Ishikawa (cell line): ENCODE measurements around the gene ZNF442.
A peak's percentile ranks its signal among the peaks of the same experiment; 100 is the strongest.

Source experiments
- CEBPB ChIP-seq: IDR thresholded peaks from 2 replicates; pipeline ENCODE4 v1.6.1; 2012
- CREB1 ChIP-seq: IDR thresholded peaks from 2 replicates; pipeline ENCODE4 v1.6.1; 2012; ENCODE audit warnings: low read depth
- EGR1 ChIP-seq: IDR thresholded peaks from 2 replicates; pipeline ENCODE4 v1.6.1; 2012
- EP300 ChIP-seq: IDR thresholded peaks from 2 replicates; pipeline ENCODE4 v1.6.1; 2012; ENCODE audit warnings: borderline replicate concordance
- FOXM1 ChIP-seq: IDR thresholded peaks from 2 replicates; pipeline ENCODE4 v1.6.1; 2012; ENCODE audit warnings: low read depth, borderline replicate concordance
- NFIC ChIP-seq: IDR thresholded peaks from 2 replicates; pipeline ENCODE4 v1.6.1; 2012
- RAD21 ChIP-seq: IDR thresholded peaks from 2 replicates; pipeline ENCODE4 v1.6.1; 2012; ENCODE audit warnings: low read depth
- TAF1 ChIP-seq: IDR thresholded peaks from 2 replicates; pipeline ENCODE4 v1.6.1; 2012; ENCODE audit warnings: low read depth, mild to moderate bottlenecking
- TCF12 ChIP-seq: IDR thresholded peaks from 2 replicates; pipeline ENCODE4 v1.6.1; 2012; ENCODE audit warnings: low read depth
- TEAD4 ChIP-seq: IDR thresholded peaks from 2 replicates; pipeline ENCODE4 v1.6.1; 2012
- YY1 ChIP-seq: IDR thresholded peaks from 2 replicates; pipeline ENCODE4 v1.6.1; 2012; ENCODE audit warnings: low read depth
- ZBTB7A ChIP-seq: IDR thresholded peaks from 2 replicates; pipeline ENCODE4 v1.6.1; 2012; ENCODE audit warnings: low read depth
- TF ChIP-seq, protein P1 (sequence below): IDR thresholded peaks from 2 replicates; pipeline ENCODE4 v1.6.1; 2012
- TF ChIP-seq, protein P2 (sequence below): IDR thresholded peaks from 2 replicates; pipeline ENCODE4 v1.6.1; 2012; ENCODE audit warnings: low read depth, mild to moderate bottlenecking
- TF ChIP-seq, protein P3 (sequence below): IDR thresholded peaks from 2 replicates; pipeline ENCODE4 v1.6.1; 2012

Gene ZNF442

DNA sequence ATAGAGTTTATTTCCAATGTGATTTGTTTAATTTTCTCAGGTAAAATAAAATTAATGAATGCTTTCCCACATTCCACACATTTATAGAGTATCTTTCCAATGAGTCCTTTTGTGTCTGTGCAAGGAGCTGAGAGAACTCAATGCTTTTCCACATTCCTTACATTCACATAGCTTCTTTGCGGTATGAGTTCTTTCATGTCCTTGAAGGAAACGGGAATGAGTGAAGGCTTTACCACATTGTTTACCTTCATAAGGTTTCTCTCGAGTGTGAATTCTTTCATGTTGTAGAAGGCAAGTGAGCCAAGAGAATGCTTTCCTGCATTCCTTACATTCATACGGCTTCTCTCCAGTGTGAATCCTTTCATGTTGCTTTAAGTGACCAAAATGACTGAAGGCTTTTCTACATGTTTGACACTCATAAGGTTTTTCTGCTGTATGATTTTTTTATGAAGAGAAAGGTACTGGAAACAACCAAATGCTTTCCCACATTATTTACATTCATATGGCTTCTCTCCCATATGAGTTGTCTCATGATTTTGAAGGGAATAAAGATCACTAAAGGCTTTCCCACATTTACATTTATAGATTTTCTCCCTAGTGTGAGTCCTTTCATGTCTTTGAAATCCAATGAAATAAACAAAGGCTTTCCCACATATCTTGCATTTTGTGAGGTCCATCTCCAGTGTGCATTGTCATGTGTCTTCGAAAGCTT lies 14.4 kb upstream of the ZNF442 start:
- TF ChIP-seq CREB1, result no peak
- TF ChIP-seq, protein P1, sequence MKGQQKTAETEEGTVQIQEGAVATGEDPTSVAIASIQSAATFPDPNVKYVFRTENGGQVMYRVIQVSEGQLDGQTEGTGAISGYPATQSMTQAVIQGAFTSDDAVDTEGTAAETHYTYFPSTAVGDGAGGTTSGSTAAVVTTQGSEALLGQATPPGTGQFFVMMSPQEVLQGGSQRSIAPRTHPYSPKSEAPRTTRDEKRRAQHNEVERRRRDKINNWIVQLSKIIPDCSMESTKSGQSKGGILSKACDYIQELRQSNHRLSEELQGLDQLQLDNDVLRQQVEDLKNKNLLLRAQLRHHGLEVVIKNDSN, result 0 out of 2 replicates have a peak, but pooled peaks have one; percentile 7
- TF ChIP-seq, protein P2, sequence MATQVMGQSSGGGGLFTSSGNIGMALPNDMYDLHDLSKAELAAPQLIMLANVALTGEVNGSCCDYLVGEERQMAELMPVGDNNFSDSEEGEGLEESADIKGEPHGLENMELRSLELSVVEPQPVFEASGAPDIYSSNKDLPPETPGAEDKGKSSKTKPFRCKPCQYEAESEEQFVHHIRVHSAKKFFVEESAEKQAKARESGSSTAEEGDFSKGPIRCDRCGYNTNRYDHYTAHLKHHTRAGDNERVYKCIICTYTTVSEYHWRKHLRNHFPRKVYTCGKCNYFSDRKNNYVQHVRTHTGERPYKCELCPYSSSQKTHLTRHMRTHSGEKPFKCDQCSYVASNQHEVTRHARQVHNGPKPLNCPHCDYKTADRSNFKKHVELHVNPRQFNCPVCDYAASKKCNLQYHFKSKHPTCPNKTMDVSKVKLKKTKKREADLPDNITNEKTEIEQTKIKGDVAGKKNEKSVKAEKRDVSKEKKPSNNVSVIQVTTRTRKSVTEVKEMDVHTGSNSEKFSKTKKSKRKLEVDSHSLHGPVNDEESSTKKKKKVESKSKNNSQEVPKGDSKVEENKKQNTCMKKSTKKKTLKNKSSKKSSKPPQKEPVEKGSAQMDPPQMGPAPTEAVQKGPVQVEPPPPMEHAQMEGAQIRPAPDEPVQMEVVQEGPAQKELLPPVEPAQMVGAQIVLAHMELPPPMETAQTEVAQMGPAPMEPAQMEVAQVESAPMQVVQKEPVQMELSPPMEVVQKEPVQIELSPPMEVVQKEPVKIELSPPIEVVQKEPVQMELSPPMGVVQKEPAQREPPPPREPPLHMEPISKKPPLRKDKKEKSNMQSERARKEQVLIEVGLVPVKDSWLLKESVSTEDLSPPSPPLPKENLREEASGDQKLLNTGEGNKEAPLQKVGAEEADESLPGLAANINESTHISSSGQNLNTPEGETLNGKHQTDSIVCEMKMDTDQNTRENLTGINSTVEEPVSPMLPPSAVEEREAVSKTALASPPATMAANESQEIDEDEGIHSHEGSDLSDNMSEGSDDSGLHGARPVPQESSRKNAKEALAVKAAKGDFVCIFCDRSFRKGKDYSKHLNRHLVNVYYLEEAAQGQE, result no peak
- TF ChIP-seq RAD21, result no peak
- no peak for TF ChIP-seq ZBTB7A

DNA sequence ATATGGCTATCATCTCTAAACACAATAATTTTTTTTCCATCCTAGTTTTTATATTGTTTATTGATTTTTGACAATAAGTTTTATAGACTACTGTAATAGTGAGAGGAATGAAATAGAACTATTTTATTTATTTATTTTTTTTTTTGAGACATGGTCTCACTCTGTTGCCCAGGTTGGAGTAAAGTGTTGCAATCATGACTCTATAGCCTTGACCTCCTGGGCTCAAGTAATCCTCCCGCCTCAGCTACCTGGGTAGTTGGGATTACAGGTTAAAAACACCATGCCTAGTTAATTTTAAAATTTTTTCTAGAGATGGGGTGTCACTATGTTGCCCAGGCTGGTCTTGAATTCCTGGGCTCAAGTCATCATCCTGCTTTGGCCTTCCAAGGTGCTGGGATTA lies 8.5 kb upstream of the ZNF442 start:
- TF ChIP-seq TAF1 (no peak), YY1 (no peak), EGR1 (no peak)

DNA sequence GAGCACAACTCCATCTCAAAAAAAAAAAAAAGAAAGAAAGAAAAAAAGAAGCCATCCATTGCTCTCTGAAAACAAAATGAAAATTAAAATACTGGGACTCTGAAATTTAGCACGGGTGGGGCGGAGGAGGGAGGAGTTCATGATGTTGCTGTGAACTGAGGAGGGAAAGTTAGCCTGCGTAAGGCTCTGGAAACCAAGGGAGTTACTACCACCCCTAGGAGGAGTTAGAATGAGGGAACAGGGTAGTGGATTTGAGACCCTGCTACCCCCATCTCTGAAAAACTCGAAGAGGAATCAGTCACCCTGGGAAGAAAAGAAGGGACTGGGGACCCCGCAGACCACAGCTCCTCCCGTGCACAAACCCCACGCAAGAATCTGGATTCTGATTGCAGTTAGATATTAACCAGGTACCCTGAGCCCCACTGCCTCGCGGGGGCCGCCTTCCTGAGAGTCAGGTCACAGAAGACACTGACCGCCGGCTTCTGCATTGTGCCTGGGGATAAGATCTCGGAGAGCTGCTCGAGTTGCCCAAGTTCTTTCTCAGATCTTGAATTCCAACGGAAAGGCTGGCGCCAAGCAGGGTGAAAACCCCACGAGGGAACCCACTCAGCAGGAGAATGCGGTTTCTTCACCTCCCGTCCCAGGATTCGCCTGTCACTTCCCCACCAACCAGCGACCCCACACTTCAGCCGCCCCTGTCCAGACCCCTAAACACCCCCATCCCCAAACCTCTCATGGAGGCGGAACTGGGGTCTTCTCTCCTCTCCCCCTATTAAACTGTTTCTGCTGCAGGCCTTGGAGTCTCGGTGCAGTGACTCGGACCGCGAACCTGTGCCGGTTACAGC lies 870 bp downstream of the ZNF442 start:
- no peak for TF ChIP-seq TCF12
- TF ChIP-seq, protein P1, result no peak
- TF ChIP-seq FOXM1, result no peak
- no peak for TF ChIP-seq EGR1
- TF ChIP-seq CEBPB, result no peak
- no peak for TF ChIP-seq TEAD4

DNA sequence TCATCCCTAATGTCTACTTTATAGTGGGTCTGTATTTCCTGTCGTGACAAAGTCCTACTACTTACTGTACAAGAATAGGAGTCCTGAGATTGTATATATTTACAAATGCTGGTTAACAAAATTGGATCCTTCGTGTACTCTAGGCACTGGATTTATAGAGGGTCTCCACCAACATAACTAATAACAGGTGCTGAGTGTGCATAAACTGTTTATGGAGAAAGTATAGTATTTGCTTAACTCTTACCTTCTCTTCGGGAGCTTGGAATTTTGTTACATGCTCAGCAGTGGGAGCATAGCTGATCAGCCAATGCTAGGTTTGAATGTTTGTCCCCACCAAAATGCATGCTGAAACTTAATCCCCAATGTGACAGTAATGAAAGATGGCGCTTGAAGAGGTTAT lies 12.1 kb downstream of the ZNF442 start:
- no peak for TF ChIP-seq EGR1
- no peak for TF ChIP-seq TCF12
- no peak for TF ChIP-seq ZBTB7A
- TF ChIP-seq, protein P3, sequence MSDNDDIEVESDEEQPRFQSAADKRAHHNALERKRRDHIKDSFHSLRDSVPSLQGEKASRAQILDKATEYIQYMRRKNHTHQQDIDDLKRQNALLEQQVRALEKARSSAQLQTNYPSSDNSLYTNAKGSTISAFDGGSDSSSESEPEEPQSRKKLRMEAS, result no peak
- TF ChIP-seq, protein P1, result no peak
- no peak for TF ChIP-seq TEAD4
- TF ChIP-seq YY1, result no peak
- TF ChIP-seq CEBPB, result no peak
- TF ChIP-seq FOXM1, result no peak
- TF ChIP-seq EP300, result no peak
- TF ChIP-seq, protein P2, result no peak
- TF ChIP-seq NFIC, result no peak
- no peak for TF ChIP-seq CREB1
- TF ChIP-seq TAF1, result no peak

DNA sequence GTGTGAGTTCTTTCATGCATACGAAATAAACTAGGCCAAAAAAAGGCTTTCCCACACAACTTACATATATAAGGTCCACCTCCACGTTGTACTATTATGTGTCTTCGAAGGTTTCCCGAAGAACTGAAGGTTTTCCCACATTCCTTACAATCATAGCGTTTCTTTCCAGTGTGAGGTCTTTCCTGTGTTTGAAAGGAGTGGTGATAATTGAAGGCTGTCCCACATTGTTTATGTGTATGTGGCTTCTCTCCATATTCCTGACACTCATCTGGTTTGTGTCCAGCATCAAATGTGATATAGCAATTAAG lies 14.6 kb downstream of the ZNF442 start:
- no peak for TF ChIP-seq TAF1

DNA sequence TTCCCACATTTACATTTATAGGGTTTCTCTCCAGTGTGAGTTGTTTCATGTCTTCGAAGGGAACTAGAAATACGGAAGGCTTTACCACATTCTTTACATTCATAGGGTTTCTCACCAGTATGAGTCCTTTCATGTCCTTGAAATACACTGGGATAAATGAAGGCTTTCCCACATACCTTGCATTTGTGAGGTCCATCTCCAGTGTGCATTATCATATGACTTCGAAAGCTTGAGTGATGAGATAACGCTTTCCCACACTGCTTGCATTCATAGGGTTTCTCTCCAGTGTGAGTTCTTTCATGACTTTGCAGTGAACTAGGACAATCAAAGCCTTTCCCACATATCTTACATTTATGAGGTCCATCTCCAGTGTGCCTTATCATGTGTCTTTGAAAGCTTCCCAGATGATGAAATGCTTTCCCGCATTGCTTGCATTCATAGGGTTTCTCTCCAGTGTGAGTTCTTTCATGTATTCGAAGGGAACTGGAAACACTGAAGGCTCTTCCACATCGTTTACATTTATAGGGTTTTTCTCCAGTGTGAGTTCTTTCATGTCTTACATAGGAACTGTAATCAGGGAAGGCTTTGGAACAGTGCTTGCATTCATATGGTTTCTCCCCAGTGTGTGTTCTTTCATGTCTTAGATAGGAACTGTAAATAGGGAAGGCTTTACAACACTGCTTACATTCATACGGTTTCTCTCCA lies 15.1 kb downstream of the ZNF442 start:
- TF ChIP-seq, protein P3, result no peak
- TF ChIP-seq EGR1 (no peak), RAD21 (no peak), CREB1 (no peak), TCF12 (no peak), TAF1 (no peak), TEAD4 (no peak), FOXM1 (no peak), CEBPB (no peak), NFIC (no peak), YY1 (no peak), ZBTB7A (no peak), EP300 (no peak)
- TF ChIP-seq, protein P1, result no peak
- TF ChIP-seq, protein P2, result no peak
